HCT116 (cell line): ENCODE measurements around the gene LAMC3.

Experiments used
- EGR1 ChIP-seq: IDR thresholded peaks from 2 replicates; pipeline ENCODE4 v1.6.1; 2012; ENCODE audit warnings: low read depth
- JUND ChIP-seq: IDR thresholded peaks from 2 replicates; pipeline ENCODE4 v1.6.1; 2012
- POLR2A ChIP-seq: IDR thresholded peaks from 2 replicates; pipeline ENCODE4 v1.7.0; 2011; ENCODE audit warnings: borderline replicate concordance; ENCODE audit not compliant: insufficient read depth, insufficient read length; ENCODE audit errors: extremely low read depth
- POLR2AphosphoS5 ChIP-seq: IDR thresholded peaks from 2 replicates; pipeline ENCODE4 v1.6.1; 2011; ENCODE audit warnings: mild to moderate bottlenecking, low read depth, low read length, moderate library complexity
- TF ChIP-seq, protein P1 (sequence below), 3 experiments: fragments of 200-600 bp in 1 of 3; sonication (generic) in 1 of 3; IDR thresholded peaks in 2 of 3; conservative IDR thresholded peaks in 1 of 3; 2 replicates each; pipeline ENCODE4 v1.5.1; 2012 to 2017; ENCODE audit warnings: low read depth in 2 of 3, low read length in 2 of 3, antibody characterized with exemption in 1 of 3, borderline replicate concordance in 1 of 3, control low read depth in 1 of 3, mild to moderate bottlenecking in 1 of 3, mixed read lengths in 1 of 3, mixed run types in 1 of 3, moderate library complexity in 1 of 3; ENCODE audit not compliant: insufficient read depth in 1 of 3
- TF ChIP-seq, protein P2 (sequence below): IDR thresholded peaks from 2 replicates; pipeline ENCODE4 v1.6.1; 2012

DNA sequence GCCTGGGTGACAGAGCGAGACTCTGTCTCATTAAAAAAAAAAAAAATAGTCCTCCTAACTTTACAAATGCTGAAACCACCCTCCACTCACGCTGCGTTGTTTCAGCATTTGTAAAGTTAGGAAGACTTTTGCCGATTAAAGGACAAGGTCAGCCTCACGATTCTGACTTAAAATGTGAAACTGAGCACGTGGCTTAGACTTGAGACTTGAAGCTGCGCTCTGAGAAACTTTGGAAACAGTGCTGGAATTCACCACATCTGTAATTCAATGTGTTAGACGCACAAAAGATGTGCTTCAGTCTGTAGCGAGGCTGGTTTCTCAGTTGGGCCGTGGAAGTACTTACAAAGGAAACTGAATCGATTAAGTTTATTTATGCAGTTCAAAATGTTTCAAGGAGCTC lies 25.0 kb upstream of the LAMC3 start:
- TF ChIP-seq, protein P1, sequence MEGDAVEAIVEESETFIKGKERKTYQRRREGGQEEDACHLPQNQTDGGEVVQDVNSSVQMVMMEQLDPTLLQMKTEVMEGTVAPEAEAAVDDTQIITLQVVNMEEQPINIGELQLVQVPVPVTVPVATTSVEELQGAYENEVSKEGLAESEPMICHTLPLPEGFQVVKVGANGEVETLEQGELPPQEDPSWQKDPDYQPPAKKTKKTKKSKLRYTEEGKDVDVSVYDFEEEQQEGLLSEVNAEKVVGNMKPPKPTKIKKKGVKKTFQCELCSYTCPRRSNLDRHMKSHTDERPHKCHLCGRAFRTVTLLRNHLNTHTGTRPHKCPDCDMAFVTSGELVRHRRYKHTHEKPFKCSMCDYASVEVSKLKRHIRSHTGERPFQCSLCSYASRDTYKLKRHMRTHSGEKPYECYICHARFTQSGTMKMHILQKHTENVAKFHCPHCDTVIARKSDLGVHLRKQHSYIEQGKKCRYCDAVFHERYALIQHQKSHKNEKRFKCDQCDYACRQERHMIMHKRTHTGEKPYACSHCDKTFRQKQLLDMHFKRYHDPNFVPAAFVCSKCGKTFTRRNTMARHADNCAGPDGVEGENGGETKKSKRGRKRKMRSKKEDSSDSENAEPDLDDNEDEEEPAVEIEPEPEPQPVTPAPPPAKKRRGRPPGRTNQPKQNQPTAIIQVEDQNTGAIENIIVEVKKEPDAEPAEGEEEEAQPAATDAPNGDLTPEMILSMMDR (IDR thresholded peaks at IDR 0.05 in 2 of 3, conservative IDR thresholded peaks at IDR 0.05 in 1 of 3; ENCODE audit: borderline replicate concordance in 1 of 3, insufficient read depth in 1 of 3, low read depth in 2 of 3, low read length in 2 of 3): no peak
- TF ChIP-seq POLR2AphosphoS5 (no peak), EGR1 (no peak), POLR2A (no peak), JUND (no peak)
- TF ChIP-seq, protein P2, sequence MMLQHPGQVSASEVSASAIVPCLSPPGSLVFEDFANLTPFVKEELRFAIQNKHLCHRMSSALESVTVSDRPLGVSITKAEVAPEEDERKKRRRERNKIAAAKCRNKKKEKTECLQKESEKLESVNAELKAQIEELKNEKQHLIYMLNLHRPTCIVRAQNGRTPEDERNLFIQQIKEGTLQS: no peak
